Fibroblast of skin of scalp (primary cell): ENCODE results near the gene CCDC92B.

Source experiments
- DNase-seq: peaks from one replicate; pipeline ENCODE4 v3.0.0-alpha.2; 2013

The CCDC92B gene

DNA sequence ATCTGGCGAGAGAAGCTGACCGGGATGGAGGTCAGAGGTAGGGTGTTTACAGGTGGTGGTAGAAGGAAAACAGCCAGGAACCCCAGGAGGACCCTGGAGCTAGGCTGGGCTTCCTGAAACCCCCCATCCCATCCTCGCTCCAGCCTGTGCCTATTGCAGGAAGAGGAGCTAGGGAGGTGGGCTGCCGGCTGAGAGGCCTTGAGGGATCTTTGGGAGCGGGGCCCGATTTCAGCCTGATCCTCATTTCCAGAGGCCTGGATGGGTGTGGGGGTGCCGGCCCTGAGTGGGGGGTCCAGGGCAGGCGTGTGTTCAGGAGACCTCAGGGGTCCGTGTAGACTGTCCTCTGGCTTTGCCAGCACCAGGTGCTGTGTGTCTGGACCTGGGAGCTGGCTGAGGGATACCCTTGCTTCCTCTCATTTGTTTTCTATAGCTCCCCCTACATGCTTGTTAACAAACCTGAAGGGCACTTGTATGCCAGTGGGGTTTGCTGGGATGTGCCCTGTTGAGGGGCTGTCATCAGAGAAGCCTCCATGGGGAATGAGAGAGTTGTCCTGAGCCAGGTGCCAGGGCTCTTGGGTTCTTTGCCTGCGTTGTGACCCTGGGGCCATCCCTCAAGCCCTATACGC lies 27.9 kb upstream of the CCDC92B start:
- no peak for DNase-seq

DNA sequence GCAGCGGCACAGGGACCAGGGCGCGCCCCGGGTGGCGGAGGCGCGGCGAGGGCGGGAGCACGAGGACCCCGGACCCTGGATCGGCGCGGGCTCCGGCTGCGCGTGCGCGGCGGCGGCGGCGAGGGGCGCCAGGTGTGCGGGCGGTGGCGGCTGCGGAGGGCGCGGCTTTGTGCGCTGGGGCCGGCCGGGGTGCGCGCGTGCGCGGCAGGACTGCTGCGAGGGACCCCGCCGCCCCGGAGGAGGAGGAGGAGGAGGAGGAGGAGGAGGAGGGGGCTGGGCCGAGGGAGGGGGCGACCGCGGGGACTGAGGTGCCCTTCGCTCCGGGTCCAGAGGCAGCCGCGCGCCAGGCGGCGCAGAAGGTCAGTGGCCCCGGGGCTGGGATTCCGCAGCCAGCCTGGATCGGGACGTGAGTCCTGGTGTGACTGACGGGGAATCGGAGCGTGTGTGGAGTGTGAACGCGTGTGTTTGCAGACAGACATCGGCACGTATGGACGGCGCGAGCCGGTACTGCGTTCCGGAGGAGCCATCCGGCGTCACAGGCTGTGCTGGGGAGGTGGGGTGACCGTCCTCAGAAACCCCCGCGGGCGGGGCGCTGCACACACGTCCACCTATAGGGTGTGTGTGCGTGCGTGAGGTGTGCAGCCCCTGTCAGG lies 27.3 kb upstream of the CCDC92B start:
- DNase-seq: no peak

DNA sequence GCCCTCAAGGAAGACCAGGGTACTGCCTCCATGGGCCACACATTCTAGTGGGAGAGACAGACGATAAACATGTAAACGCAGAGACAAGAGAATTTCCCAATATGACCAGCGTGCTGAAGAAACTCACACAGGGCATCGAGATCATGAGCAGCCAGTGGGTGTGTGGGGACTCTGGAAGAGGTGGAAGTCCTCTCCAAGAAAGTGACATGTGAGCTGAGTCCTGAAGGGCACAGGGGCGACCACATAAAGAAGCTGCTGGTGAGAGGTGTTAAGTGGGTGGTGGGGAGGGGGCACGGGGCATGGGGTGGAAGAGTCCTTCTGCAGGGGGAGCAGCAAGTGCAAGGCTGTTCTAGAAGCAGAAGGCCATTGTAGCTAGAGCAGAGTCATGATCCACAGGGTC lies 25.8 kb upstream of the CCDC92B start:
- no peak for DNase-seq

DNA sequence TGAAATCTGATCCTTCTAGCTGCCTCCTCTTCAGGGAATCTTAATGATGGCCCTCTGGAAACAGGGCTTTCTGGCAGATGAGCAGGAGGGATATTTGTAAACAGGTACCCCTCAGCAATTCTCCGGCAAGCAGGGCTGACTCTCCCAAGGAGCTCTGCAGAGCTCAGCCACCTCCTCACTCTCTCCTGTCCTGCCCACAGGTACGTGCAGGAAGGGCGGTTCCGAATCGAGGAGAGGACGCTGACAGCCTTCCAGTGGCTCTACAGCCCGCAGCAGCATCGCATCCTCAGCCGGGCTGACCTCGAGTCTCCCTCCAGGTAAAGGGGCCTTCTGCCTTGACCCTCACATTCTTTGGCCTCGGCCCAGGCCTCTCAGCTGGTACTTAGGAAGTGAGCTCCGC lies 20.7 kb upstream of the CCDC92B start:
- no peak for DNase-seq

DNA sequence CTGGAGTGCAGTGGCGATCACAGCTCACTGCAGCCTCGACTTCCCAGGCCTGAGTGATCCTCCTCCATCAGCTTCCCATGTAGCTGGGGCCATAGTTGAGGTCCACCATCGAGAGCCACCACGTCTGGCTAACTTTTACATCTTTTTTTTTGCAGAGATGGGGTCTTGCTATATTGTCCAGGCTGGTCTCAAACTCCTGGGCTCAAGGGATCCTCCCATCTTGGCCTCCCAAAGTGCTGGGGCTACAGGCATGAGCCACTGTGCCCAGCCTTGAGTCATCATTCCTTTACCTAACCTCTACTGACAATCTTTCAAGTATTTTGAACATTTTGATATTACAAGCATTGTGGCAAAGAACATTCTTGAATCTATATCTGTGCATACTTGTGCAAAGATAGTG lies 9.4 kb upstream of the CCDC92B start:
- DNase-seq: no peak

DNA sequence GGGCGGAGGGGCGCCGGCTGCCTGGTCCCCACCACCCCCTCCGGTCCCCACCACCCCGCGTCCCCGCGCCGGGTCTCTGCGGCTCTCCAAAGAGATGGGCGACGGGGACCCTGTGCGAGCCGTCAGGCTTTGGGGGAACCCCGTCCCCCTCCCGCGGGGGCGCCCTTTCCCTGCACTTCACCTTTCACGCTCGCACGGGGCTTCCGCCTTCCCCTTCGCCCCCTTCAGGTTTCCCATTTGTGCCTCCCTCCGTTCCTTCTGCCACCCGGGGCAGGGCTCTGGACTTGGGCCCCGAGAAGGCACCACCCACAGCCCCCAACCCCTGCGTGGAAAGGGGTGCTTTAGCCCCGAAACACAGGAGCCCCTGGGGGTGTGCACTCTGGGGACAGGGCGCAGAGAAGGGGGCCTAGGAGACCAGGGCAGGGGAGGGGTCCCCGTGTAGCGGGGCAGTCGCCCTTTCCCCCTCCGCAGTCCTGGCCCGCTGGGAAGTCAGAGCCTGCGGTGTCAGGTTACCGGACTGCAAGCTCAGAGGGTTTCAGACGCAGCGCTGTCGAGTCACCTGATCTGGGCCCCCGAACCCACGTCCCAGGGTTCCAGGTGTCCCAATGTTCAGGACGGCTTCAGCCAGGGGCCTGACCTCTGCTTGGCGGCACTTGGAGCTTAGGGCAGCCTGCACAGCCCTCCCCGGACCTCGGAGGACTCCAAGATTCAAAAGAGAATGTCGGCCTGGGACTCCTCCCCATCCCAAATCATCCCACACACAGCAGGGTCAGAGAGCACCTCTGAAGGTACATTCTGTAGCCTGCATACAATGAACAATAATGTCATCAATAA lies 6.7 kb upstream of the CCDC92B start:
- DNase-seq: no peak

DNA sequence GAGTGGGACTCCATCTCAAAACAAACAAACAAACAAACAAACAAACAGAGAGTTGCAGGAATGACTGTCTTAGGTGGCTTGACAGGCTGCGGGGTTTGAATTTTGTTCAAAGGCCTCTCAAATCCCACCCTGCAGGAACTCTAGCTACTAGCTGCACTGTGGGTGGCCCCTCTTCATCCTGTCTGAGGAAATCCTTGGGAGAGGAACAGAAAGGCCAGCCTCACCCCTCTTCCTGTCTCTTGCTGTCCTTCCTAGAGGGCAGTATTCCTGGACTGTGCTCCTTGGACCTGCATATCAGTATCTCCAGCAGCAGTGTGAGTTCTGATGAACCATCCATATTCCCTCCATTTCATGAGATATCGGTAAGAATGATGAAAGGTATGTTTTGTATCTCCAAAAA lies 2.0 kb upstream of the CCDC92B start:
- no peak for DNase-seq

DNA sequence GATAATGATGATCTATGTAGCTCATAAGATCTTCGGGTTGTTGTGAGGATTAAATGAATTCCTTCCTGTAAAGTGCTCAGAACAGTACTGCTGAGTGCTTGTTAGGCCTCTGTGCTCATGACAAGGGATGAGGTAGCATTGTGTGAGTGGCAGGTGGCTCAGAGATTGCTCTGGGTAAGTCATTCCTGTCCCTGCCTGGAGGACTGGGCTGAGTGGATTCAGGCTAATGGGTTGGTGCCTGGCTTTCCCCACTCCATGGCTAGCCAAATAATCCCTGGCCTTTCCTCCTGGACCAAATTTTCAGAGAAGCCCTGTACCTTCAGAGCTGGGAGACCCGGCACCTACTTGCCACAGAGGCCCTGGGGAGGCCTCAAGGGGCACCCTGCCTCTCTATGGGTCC lies 1.3 kb upstream of the CCDC92B start:
- no peak for DNase-seq

DNA sequence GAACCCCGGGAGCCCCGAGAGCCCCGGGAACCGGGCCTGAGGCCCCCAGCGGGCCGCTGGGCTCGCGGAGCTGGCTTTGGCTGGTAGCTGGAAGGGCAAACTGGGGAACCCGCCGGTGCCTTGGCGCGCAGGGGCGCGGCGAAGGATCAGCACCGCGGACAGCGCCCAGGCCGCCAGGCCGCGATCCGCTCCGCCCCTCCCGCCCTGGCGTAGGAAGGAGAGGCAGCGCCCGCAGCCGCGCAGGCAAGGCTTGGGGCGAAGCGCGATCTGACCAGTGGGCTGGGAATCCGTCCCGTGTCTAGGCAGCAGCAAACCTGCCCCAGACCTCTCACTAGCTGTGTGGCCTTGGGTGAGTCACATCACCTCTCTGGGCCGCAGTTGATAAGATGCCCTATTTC lies 331 bp upstream of the CCDC92B start:
- DNase-seq: peak; percentile 64

DNA sequence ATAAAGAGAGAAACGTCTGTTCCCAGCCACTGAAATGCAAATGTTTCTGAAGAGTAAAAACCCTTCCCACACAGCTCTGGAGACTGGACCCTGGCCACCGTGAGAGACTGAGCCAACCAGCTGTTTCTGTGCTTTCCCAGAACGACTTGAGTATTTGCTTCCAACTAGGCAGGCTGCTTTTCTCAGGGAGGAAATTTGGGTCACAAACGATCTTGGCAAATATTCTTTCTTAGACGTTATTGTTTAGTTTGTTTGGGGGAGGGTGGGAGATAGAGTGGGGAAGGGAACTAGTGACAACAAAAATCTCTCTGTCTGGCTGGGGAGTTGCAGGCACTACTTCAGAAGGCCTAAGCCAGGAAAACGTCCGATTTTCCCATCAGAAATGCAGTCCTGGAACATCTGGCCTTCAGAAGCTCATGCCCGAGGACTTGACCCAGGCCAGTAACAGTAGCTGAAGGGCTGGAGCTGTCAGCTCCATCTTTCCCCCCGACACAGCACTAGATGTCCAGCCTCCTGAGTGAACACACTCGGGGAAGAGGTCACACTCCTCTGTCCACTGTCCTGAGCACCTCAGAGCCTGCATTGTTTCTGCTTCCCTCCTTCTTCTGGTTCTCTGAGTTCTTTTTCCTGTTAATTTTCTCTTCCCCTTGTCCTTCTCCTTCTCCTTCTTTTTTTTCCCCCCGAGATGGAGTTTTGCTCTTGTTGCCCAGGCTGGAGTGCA lies 4.0 kb downstream of the CCDC92B start:
- DNase-seq: no peak

DNA sequence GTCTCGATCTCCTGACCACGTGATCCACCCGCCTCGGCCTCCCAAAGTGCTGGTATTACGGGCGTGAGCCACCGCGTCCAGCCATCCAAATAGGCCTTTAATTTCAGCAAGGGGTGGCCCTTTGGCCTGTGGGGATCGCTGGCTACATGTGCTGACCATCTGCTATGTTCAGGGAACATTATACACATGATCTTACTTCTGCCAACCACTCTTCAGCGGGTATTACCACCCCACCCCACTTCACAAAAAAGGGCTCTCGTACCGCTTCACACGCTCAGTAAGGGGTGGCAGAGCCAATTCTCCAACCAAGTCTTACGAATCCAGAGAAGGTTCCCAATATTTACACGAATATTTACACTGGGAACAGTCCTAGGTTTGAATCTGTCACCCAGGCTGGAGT lies 11.8 kb downstream of the CCDC92B start:
- DNase-seq: no peak

DNA sequence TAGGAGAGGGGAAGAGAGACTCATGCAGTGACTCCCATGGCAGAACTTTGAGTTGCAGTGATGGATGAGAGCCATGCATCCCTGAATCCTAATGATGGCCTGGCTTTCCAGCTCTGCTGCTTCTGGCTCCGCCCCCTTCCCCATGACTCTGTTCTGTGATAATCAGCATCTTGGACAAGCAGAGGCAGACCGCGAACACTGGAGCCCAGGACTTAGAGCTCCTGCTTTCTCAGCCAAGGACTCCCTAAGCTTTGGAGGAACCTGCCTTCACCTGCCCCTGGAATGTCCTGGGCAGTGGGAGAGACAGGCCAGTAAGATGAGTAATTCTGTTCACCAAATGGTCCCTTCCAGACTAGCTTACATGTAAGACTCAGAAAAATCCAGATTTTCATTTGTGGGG lies 12.5 kb downstream of the CCDC92B start:
- no peak for DNase-seq

DNA sequence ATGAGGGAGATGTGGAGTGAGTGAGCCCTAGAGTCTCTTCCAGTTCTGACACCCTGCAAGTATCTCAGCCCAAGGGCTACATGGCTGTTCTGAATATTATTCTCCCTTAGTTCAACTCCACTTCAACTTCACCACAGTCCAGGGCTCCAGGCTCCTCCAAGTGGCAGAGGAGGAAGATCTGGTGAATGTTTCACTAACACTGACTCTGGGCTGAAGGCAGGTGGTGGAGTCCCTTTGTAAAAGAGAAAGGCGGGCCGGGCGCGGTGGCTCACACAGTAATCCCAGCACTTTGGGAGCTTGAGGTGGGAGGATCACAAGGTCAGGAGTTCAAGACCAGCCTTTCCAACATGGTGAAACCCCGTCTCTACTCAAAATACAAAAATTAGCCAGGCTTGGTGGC lies 13.6 kb downstream of the CCDC92B start:
- DNase-seq: no peak

DNA sequence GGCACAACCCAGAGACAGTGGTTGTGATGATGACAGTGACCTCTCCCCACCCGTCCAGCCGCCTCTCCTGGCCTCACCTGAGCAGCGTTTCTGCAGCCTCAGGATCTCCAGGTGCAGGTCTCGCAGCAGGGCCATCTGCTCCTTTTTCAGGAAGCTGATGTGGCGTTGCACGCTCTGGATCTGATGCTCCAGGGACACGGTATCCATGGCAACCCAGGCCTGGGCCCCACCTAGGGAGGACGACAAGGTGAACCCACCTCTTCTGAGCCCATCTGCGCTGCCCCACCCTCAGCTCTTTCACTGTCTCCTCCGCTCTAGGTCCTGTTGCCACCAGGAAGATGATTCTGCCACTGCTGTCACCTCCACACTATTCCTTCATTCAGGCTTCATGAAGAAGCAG lies 14.5 kb downstream of the CCDC92B start:
- DNase-seq: no peak

DNA sequence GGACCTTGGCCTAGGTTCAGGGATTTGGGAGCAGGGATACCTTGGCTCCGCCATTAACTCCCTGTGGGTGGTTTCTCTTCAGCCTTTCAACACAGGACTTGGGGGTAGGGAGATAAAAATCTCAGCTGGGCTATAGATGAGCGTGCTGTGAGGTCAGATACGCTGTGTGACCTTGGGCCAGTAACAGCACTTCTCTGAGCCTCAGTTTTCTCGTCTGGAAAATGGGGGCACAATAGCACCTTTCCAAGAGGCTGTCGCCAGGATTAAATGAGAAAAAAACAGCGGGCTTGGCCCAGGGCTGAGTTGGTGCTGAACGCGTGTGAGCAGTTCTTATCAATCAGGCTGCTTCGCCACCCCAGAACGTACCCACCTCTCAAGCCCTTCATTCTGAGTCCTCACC lies 17.6 kb downstream of the CCDC92B start:
- no peak for DNase-seq

DNA sequence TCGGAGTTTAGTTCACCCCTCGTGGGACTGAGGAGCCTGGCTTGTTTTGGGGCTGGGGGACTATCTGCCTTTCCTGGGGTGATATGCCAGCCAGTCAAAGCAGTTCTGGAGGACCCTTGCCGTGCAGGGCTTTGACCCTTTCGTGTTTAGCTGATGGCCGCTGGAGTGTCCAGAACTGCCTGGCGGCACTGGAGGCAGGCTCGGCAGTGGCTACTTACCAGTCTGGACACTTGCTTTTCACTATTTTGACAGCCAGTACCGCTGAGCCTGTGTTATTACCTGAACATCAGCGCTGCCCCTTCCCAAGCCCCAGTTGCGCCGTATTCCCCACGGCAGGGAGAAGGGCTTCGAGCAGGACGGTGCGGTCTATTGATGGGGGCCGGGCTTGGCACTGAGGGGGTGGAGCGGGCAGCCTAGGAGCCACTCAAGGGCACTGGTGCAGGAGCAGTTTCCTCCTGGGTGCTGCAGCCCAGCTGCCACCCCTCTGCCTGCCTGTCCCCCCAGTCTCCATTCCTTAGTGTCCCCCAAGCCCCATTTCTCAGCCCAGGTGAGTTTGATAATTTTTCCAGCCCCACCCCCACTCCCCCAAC lies 18.6 kb downstream of the CCDC92B start:
- no peak for DNase-seq

DNA sequence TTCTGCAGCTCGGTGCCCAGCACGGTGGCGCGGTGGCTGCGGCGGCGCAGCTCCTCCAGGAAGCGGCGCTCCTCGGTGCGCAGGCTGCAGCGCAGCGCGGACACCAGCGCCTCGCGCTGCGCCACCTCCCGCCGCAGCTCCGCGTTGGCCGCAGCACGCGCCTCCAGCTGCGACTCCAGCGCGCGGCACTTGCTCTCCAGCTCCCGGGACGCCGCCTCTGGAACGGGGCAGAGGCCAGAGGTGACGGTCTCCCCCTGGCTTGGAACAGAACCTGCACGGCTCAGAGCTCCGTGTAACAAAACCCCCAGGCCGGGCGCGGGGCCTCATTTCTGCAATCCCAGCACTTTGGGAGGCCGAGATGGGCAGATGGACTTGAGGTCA lies 24.7 kb downstream of the CCDC92B start:
- peak; percentile 33 for DNase-seq

DNA sequence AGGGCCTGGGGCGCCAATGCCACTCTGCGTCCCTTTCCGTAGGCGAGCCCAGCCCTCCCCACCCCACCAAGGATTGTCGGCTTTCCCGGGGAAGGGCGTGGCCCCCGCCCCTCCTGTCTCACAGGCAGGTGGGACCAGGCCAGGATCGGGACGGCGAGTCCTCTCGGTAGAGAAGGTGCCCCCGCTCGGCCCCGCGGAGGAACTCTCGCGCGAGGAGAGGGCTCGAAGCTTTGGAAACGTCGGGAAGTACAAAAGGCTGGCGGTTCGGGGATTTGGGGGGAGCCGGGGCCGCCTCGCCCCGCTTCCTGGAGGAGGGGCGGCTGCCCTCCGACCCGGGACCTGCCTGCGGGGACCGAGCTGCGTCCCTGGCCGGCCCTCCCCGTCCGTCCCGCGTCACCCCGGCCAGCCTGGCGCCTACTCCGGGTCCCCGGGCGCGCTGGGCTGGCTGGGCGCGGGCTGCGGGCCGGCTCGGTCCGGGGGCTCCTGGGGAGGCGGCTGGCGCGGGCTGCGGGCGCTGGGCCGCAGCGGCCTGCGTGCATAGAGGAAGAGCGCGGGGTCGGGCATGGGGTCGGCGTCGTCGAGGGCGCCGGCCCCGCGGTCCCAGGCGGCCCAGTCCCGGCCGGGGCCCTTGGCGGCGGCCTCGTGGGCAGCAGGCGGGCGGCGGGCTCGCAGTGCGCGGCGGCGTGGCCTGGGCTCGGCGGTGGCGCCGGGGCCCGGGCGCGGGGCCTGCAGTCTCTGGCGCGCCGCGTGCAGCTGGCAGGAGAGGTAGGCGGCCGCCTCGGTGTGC lies 25.3 kb downstream of the CCDC92B start:
- no peak for DNase-seq

DNA sequence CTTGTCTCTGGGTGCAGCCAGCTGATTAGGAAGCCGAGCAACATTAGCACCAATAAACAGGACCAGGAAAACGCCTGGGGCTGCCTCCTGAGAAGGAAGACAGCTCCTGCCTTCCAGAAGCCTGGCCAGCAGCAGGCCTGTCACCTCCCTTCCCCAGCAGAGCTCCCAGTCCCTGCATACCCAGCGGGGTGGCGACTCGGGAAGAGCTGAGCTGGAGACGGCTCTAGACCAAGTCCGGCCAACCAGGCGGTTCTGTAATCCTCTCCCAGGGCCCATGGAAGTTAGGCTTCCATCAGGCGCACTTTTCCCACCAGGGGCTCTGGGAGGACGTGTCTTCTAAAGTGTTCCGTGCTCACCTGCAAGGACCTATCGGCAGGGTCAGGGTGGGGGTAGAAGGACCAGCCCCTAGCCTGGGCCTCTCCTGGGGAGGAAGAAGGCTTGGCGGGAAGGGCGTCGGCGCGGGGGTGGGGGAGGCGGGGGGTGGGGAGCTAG lies 25.9 kb downstream of the CCDC92B start:
- DNase-seq: no peak

DNA sequence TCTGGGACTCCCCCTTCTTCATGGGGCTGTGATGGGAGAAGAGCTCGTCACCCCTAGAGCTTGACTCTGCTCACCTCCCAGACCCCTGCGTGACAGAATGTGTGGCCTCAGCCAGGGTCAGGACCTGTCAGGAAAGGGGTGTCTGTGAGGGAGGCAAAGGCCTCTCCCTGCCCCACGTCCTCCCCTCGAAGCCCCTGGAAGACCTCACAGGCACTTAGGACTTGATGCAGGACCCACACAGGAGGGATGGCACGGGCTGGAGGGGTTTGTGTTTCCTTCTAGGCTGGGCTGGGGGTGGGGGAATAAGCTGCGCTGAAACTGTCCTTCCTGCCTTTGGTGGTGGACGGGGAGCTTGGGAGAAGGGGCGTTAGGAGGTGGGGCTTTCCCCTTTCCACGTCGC lies 26.8 kb downstream of the CCDC92B start:
- no peak for DNase-seq

DNA sequence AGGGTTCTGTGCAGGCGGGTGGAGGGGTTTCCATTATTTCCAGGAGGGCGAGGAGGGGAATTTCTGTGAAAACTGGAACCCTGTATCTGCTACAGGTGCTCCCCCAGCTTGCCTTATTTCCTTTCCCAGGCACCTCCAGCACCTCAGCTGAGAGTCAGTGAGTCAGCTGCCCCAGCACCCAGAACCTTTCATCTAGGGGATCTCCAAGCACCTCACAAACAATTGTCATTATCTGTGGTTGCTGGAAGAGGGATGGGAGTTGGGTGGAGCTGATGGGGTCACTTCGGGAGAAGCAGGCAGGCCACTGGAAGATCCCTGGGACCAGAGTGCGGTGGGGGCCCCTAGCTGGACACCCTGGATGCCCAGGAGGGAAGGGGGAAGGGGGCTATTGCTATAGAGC lies 27.8 kb downstream of the CCDC92B start:
- no peak for DNase-seq

DNA sequence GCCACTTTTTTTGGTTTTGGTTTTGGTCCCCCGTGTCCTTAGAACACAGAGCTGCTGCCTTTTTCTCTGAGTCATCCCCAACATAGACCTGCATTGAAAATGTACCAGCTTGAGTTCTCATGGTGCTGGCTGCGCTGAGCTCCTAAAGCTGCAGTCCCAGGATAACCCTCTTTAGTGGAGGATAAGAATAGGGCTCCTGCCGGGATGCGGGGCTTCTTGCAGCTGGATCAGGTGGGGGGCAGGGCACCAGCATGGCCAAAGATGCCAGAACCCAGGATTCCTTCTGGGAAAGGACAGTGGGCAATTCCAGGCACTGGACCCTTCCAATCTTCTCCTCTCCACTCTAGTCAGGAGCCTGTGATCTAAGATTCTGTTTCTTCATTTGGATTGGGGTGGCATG lies 29.6 kb downstream of the CCDC92B start:
- no peak for DNase-seq
